Glutamatergic neuron (in vitro differentiated cells): Measurements from ENCODE around the gene GRID1. TPM values are rescaled to one million over a fixed set of nuclear protein-coding genes. Genes with fewer than 3 reads are reported as not detected.

ENCODE experiments used
- DNase-seq: peaks from one replicate; pipeline ENCODE4 v3.0.0; 2022
- H3K27ac Mint-ChIP-seq: one replicate; pipeline ENCODE4 v1.8.0; 2020; ENCODE audit warnings: mild to moderate bottlenecking, mixed read lengths, inconsistent platforms; ENCODE audit not compliant: unreplicated experiment
- H3K27me3 Mint-ChIP-seq: one replicate; pipeline ENCODE4 v1.8.0; 2020; ENCODE audit warnings: mild to moderate bottlenecking, moderate library complexity, mixed read lengths, inconsistent platforms; ENCODE audit not compliant: unreplicated experiment
- H3K36me3 Mint-ChIP-seq: one replicate; pipeline ENCODE4 v1.8.0; 2020; ENCODE audit warnings: mild to moderate bottlenecking, mixed read lengths, inconsistent platforms; ENCODE audit not compliant: unreplicated experiment
- H3K4me1 Mint-ChIP-seq: one replicate; pipeline ENCODE4 v1.8.0; 2020; ENCODE audit warnings: mild to moderate bottlenecking, low read depth, mixed read lengths, inconsistent platforms; ENCODE audit not compliant: unreplicated experiment
- H3K4me3 Mint-ChIP-seq: one replicate; pipeline ENCODE4 v1.8.0; 2020; ENCODE audit warnings: mild to moderate bottlenecking, mixed read lengths, inconsistent platforms; ENCODE audit not compliant: unreplicated experiment
- H3K9me3 Mint-ChIP-seq: one replicate; pipeline ENCODE4 v1.8.0; 2020; ENCODE audit warnings: mild to moderate bottlenecking, moderate library complexity, mixed read lengths, inconsistent platforms; ENCODE audit not compliant: unreplicated experiment
- CTCF ChIP-seq: fragments of 200-600 bp; sonication (generic); IDR thresholded peaks from one replicate; pipeline ENCODE4 v1.5.0; 2021; ENCODE audit not compliant: partially characterized antibody, unreplicated experiment
- total RNA-seq: library from RNA; stranded (reverse); fragmentation: NEBNext Ultra II Directional; extraction: Animal tissue kit (Norgen Biotek cat#: 25700); gene quantifications from one replicate; pipeline ENCODE4 v1.2.1, GENCODE V29; 2021; ENCODE audit not compliant: unreplicated experiment

GRID1 gene
- total RNA-seq, 1 donor from 2014 or later, result 8.0 TPM

GRCh38 chr10:86123304-86123703 lies 243.3 kb downstream of the GRID1 start:
- Mint-ChIP-seq H3K36me3 (no peaks in the 10 kb centered on the region), H3K4me1 (no peaks in the 10 kb centered on the region), H3K27me3 (peaks cover 8% of the 10 kb centered on the region), H3K4me3 (no peak overlapping the region), H3K9me3 (no peaks in the 10 kb centered on the region), H3K27ac (no peak overlapping the region)
- no peak for TF ChIP-seq CTCF
- DNase-seq, result no peak

- Mint-ChIP-seq H3K36me3 (no peaks in the 10 kb centered on the region), H3K9me3 (no peaks in the 10 kb centered on the region), H3K4me1 (no peaks in the 10 kb centered on the region), H3K27ac (no peak overlapping the region), H3K4me3 (no peak overlapping the region), H3K27me3 (peaks cover 6% of the 10 kb centered on the region)
- DNase-seq, result no peak
- no peak for TF ChIP-seq CTCF
Measured at GRCh38 chr10:86122646-86123045, 243.9 kb downstream of the GRID1 start.

- H3K27me3 Mint-ChIP-seq, result peaks cover 3% of the 10 kb centered on the region
- no peak for DNase-seq
- H3K27ac Mint-ChIP-seq, result no peak overlapping the region
- TF ChIP-seq CTCF, result no peak
- H3K4me3 Mint-ChIP-seq, result no peak overlapping the region
- no peaks in the 10 kb centered on the region for H3K9me3 Mint-ChIP-seq
- H3K36me3 Mint-ChIP-seq, result no peaks in the 10 kb centered on the region
- H3K4me1 Mint-ChIP-seq, result no peaks in the 10 kb centered on the region
Measured at GRCh38 chr10:86121200-86121599, 245.4 kb downstream of the GRID1 start.

- no peaks in the 10 kb centered on the region for H3K36me3 Mint-ChIP-seq
- H3K9me3 Mint-ChIP-seq, result no peaks in the 10 kb centered on the region
- DNase-seq, result no peak
- no peaks in the 10 kb centered on the region for H3K27me3 Mint-ChIP-seq
- H3K27ac Mint-ChIP-seq, result no peak overlapping the region
- no peaks in the 10 kb centered on the region for H3K4me1 Mint-ChIP-seq
- TF ChIP-seq CTCF, result no peak
- H3K4me3 Mint-ChIP-seq, result no peak overlapping the region
Measured at GRCh38 chr10:86117051-86117450, 249.5 kb downstream of the GRID1 start.

GRCh38 chr10:86113983-86114382 lies 252.6 kb downstream of the GRID1 start:
- no peak for TF ChIP-seq CTCF
- Mint-ChIP-seq H3K27ac (no peak overlapping the region), H3K9me3 (no peaks in the 10 kb centered on the region), H3K4me3 (no peak overlapping the region), H3K36me3 (no peaks in the 10 kb centered on the region), H3K27me3 (no peaks in the 10 kb centered on the region), H3K4me1 (no peaks in the 10 kb centered on the region)
- DNase-seq, result no peak
